Hepatic stellate cell (primary cell): ENCODE measurements around the gene AP2A1.

Experiments used
- DNase-seq: peaks from one replicate; pipeline ENCODE4 v3.0.0; 2011; ENCODE audit warnings: low spot score

AP2A1 gene

GRCh38 chr19:49793561-49793840 lies 26.7 kb downstream of the AP2A1 start:
- DNase-seq: peak; percentile 62

- no peak for DNase-seq
These were observed 28.8 kb downstream of the AP2A1 start for GRCh38 chr19:49795615-49796014.

DNA sequence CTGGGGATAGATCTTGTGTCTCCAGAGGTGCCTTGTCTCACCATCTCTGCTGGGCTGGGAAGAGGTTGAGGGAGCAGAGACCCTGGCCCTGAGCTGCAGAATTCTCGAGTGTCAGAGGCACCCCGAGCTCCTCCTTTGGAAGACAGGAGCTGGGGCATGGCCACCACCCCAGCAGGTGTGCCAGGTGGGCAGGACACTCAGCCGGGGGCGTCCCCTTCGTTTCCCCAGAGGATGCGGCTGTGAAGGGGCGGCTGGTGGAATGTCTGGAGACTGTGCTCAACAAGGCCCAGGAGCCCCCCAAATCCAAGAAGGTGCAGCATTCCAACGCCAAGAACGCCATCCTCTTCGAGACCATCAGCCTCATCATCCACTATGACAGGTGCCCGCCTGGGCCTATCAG lies 31.8 kb downstream of the AP2A1 start:
- DNase-seq: no peak

DNA sequence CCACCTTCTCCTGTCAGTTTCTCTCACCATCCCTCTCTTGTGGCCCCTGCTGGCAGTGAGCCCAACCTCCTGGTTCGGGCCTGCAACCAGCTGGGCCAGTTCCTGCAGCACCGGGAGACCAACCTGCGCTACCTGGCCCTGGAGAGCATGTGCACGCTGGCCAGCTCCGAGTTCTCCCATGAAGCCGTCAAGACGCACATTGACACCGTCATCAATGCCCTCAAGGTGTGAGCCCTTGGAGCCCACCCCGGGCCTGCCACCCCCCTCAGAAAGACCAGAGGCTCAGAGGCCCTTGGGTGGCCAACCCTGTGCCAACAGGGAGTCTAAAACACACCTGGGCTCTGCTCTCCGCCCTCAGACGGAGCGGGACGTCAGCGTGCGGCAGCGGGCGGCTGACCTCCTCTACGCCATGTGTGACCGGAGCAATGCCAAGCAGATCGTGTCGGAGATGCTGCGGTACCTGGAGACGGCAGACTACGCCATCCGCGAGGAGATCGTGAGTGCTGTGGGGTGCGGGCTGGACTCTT lies 32.5 kb downstream of the AP2A1 start:
- DNase-seq: no peak

DNA sequence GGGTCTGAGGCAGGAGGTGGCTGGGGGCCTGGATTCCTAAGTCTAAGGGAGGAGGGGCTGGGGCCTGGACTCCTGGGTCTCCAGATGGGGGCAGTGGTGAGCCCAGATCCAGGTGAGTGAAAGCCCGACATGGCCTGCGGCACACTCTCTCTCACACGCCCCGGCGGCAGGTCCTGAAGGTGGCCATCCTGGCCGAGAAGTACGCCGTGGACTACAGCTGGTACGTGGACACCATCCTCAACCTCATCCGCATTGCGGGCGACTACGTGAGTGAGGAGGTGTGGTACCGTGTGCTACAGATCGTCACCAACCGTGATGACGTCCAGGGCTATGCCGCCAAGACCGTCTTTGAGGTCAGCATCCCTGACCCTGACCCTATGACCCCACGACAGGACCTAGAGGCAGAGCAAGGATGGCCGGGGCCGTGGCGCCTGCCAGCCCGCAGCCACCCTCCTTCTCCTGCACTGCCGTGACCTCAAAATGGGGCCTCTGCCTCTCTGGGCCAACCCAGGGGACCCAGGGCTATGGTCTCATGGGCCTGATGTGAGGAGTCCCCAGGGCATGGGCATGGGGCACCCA lies 33.1 kb downstream of the AP2A1 start:
- no peak for DNase-seq

GRCh38 chr19:49800771-49801170 lies 34.0 kb downstream of the AP2A1 start:
- DNase-seq: no peak

DNA sequence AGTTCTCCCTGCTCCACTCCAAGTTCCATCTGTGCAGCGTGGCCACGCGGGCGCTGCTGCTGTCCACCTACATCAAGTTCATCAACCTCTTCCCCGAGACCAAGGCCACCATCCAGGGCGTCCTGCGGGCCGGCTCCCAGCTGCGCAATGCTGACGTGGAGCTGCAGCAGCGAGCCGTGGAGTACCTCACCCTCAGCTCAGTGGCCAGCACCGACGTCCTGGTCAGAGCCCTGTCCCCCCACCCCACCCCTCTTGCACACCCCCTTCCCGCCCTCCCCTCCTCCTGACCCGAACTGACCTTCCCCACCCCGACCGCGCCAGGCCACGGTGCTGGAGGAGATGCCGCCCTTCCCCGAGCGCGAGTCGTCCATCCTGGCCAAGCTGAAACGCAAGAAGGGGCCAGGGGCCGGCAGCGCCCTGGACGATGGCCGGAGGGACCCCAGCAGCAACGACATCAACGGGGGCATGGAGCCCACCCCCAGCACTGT lies 34.6 kb downstream of the AP2A1 start:
- DNase-seq: no peak

DNA sequence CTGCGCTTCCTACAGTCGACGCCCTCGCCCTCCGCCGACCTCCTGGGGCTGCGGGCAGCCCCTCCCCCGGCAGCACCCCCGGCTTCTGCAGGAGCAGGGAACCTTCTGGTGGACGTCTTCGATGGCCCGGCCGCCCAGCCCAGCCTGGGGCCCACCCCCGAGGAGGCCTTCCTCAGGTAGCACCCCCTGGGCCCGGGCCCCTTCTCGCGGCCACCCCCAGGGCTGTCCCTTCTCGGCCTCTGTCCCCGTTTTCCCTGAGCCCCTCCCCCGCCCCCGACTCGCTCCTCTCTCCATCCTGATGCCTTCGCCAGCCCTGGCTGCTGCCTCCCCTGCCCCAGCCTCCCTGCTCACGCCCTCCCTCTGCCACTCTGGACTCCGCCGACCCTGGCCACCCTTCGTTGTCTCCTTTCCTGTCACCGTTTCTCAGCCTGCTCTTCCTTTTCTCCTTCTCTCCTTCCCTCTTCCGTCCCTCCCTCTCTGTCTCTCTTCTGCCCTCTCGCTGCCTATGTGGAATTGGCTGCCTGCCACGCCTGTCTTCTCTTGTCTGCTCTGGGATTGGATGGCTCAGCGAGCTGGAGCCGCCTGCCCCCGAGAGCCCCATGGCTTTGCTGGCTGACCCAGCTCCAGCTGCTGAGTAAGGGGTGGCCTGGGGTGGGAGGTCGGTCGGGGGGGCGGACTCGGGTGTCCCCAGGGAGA lies 35.3 kb downstream of the AP2A1 start:
- DNase-seq: peak; percentile 98

DNA sequence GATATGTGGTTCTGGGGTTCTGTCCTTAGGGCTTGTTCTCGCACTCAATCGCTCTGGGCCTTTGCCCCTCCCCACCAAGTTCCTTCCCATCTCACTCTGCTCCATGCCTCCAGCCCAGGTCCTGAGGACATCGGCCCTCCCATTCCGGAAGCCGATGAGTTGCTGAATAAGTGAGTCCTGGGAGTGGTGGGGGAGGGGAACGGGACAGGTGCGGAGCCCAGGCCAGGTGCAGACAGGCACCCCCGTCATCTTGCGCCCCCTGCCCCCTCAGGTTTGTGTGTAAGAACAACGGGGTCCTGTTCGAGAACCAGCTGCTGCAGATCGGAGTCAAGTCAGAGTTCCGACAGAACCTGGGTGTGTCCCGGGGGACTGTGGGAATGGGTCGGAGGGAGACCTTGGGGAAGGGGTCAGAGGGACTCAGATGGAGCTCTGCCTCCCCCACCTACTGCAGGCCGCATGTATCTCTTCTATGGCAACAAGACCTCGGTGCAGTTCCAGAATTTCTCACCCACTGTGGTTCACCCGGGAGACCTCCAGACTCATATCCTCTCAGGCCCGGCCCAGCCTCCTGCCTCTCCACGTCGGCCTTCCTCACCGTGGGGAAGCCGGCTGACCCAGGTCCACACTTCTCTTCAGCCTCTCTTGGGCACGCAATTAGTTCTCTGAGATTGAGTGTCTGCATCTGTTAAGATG lies 36.2 kb downstream of the AP2A1 start:
- no peak for DNase-seq

- DNase-seq: no peak
These were observed 36.7 kb downstream of the AP2A1 start for GRCh38 chr19:49803529-49803856.

DNA sequence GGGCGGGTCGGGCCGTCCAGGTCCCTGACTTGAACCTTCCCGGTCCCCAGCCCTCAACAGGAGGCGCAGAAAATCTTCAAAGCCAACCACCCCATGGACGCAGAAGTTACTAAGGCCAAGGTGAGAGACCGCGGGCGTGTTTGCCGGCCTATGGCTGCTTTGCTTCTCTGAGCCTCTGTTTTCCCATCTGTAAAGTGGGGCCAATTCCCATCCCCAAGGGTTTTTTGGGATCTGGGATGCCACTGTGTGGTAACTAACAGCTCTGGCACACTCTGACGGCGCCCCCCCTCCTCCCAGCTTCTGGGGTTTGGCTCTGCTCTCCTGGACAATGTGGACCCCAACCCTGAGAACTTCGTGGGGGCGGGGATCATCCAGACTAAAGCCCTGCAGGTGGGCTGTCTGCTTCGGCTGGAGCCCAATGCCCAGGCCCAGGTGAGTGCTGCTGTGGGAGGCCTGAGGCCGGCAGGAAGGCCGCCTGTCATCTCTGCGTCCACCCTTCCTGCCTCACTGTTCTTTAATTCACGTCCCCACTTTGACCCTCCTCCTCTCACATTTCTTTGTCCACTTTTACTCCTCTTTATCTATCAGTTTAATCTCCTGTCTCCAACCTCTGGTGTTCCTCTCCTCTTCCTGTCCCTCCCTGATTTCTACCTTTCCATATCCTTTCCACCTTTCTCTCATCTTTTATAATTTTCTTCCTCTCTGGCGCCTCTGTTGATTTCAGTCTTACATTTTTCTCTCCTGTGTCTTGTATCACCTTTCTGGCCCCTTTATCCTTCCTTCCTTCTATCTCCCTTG lies 39.2 kb downstream of the AP2A1 start:
- no peak for DNase-seq

- DNase-seq: no peak
These were observed 39.8 kb downstream of the AP2A1 start for GRCh38 chr19:49806620-49806959.

GRCh38 chr19:49807058-49807903 lies 40.5 kb downstream of the AP2A1 start:
- no peak for DNase-seq

DNA sequence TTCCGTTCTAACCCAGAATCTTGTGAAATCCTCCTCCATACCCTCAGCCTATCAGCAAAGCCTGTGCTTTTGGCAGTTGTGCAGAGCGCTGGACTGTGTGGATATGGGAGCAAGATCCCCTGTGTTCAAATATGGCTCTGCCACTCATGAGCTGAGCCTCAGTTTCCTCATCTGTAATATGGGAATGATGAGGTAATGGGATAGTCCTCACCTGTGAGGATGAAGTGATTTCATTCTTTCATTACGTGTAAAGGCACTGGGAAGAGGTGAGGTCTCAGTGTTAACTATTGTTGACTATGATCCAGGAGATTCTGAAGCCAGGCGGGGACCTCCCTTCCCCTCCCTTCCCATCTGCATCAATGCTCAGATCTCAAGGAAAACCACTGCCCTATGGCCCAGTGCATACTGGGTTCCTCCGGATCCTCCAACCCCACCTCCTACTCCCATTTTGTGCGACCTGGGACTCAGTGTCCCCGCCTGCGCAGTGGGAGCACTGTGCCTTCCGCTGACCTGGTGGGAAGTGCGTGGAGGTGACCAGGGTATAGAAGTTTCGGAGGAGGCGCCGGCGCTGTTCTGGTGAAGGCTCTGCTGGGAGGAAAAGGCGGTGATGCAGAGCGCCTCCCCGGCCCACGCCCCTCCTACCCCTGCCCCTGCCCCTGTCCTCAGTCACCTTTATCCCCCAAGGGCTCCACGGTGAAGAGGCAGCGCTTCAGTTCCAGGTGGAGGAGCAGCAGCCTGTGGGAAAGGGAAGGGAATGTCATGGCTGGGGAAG lies 41.3 kb downstream of the AP2A1 start:
- DNase-seq: no peak

DNA sequence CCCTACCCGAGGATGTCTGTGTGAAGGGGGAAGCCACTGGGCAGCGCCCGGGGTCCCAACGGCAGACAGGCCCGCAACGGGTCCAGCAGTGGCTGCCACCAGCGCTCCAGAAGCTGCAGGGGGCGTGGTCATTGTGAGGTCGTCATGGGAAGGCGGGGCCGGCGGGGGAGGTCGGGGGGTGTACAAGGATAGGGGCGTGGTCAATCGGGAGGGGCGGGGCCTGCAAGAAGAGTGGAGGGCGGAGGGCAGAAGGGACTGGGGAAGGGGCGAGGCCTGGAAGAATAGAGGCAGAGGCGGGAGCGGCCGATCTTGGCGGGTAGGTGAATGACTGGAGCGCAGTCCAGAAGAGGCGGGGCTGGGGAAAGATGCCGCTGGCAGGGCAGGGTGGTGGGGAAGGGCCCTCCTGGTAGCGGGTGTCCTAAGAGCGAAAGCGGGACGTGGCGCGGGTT lies 41.9 kb downstream of the AP2A1 start:
- peak; percentile 95 for DNase-seq

GRCh38 chr19:49809160-49809940 lies 42.5 kb downstream of the AP2A1 start:
- DNase-seq: peak; percentile 66

DNA sequence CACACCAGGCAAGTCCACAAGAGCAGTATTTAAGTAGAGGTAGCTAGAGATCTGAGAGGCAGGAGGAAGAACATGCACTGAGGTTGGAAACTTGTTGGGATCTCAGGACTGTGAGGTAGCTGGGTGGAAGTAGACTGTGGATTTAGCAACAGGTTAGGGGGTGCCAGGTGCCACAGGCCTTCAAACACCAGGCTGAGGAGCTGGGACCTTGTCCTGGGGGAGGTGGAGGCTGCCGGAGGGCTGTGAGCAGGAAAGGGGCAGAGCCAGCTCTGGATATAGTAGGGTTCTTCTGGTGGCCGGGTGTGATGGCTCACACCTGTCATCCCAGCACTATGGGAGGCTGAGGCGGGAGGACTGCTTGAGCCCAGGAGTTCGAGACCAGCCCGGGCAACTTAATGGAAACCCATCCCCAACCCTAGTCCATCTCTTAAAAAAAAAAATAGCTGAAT lies 43.2 kb downstream of the AP2A1 start:
- DNase-seq: no peak

- DNase-seq: no peak
These were observed 44.5 kb downstream of the AP2A1 start for GRCh38 chr19:49811328-49811727.

- no peak for DNase-seq
These were observed 45.7 kb downstream of the AP2A1 start for GRCh38 chr19:49812452-49812996.
